Lower lobe of right lung (tissue), 2 donors: ENCODE measurements around the gene AQP6. TPM values are rescaled to one million over a fixed set of nuclear protein-coding genes. Genes with fewer than 3 reads are reported as not detected.

ENCODE experiments used
- ATAC-seq, 2 donors: fragments of 200-7000 bp; cut with Tn5 transposase; one replicate each; pipeline ENCODE4 v1.9.1; 2020 to 2022; ENCODE audit warnings: mild to moderate bottlenecking in 2 of 2, moderate library complexity in 2 of 2
- DNase-seq: peaks from one replicate; pipeline ENCODE4 v3.0.0-alpha.2; 2020
- H3K27ac ChIP-seq: fragments of 200-600 bp; one replicate; pipeline ENCODE4 v1.8.0; 2022
- H3K27me3 ChIP-seq: fragments of 200-600 bp; one replicate; pipeline ENCODE4 v1.8.0; 2022; ENCODE audit warnings: low read depth
- H3K36me3 ChIP-seq: fragments of 200-600 bp; one replicate; pipeline ENCODE4 v1.8.0; 2022; ENCODE audit warnings: mild to moderate bottlenecking
- H3K4me1 ChIP-seq: fragments of 200-600 bp; one replicate; pipeline ENCODE4 v1.8.0; 2022
- H3K4me3 ChIP-seq: fragments of 200-600 bp; one replicate; pipeline ENCODE4 v1.8.0; 2022; ENCODE audit warnings: mild to moderate bottlenecking
- H3K9me3 ChIP-seq: fragments of 200-600 bp; one replicate; pipeline ENCODE4 v1.8.0; 2022
- CTCF ChIP-seq: fragments of 200-600 bp; IDR thresholded peaks from one replicate; pipeline ENCODE4 v1.8.0; 2022; ENCODE audit warnings: antibody characterized with exemption, mild to moderate bottlenecking
- intact Hi-C: fragments of 100-400 bp; cut with DNase I; formaldehyde crosslinking; loops from one replicate; pipeline ENCODE4 v1.11.0; 2022
- total RNA-seq: library from RNA; stranded (reverse); fragmentation: NEBNext Ultra II Directional; extraction: Animal tissue kit (Norgen Biotek cat#: 25700); gene quantifications from one replicate; pipeline ENCODE4 v1.2.1, GENCODE V29; 2021
- donor health status: DM: no; HTN: yes; CAD: no; lungs with severe emphysema.

Gene AQP6
- total RNA-seq, 1 donor from 2014 or later = 0.09 TPM

GRCh38 chr12:50025187-50026059 lies 52.7 kb downstream of the AQP6 start, which contains the start of gene RACGAP1:
RACGAP1 (minus strand) TSS chr12:50025494; CDS start chr12:50016715, 8,779 bp downstream.
- peak; percentile 99 for ATAC-seq
- no peak for TF ChIP-seq CTCF
- no peaks in the 10 kb centered on the region for H3K36me3 ChIP-seq
- peaks cover 10% of the 10 kb centered on the region for H3K4me1 ChIP-seq
- H3K27me3 ChIP-seq = no peaks in the 10 kb centered on the region
- no peaks in the 10 kb centered on the region for H3K9me3 ChIP-seq
- DNase-seq = peak; percentile 95
- peak within 1 kb of the TSS; percentile 66 for H3K27ac ChIP-seq
- peak within 1 kb of the TSS; percentile 79 for H3K4me3 ChIP-seq
- intact Hi-C loops = no loop called here

GRCh38 chr12:50026691-50027090 lies 53.9 kb downstream of the AQP6 start:
- ATAC-seq = no peak

More at GRCh38 chr12:50026691-50027090, 53.9 kb downstream of the AQP6 start:
- no peak overlapping the region for H3K4me3 ChIP-seq
- no peaks in the 10 kb centered on the region for H3K36me3 ChIP-seq
- H3K27me3 ChIP-seq = no peaks in the 10 kb centered on the region
- peaks cover 10% of the 10 kb centered on the region for H3K4me1 ChIP-seq
- no peak for TF ChIP-seq CTCF
- no peaks in the 10 kb centered on the region for H3K9me3 ChIP-seq
- DNase-seq = no peak
- intact Hi-C loops = no loop called here
- H3K27ac ChIP-seq = no peak overlapping the region

Other genes starting within 250 kb of the AQP6 start
- 671 TPM for gene TMBIM6, start 231.4 kb upstream of the AQP6 start, total RNA-seq
- gene NCKAP5L, start 144.5 kb upstream of the AQP6 start, total RNA-seq = 24.5 TPM
- gene BCDIN3D, start 129.8 kb upstream of the AQP6 start, total RNA-seq = 5.1 TPM
- 2.9 TPM for gene FAIM2, start 69.0 kb upstream of the AQP6 start, total RNA-seq
- gene AQP2, start 22.2 kb upstream of the AQP6 start, total RNA-seq = not detected
- 6.4 TPM for gene AQP5, start 11.1 kb upstream of the AQP6 start, total RNA-seq
- 13.7 TPM for gene RACGAP1, start 52.5 kb downstream of the AQP6 start, total RNA-seq
- 1.6 TPM for gene ASIC1, start 84.6 kb downstream of the AQP6 start, total RNA-seq
- 44.2 TPM for gene SMARCD1, start 112.4 kb downstream of the AQP6 start, total RNA-seq
- gene GPD1, start 131.1 kb downstream of the AQP6 start, total RNA-seq = 67.0 TPM
- 68.0 TPM for gene COX14, start 139.3 kb downstream of the AQP6 start, total RNA-seq
- 37.7 TPM for gene CERS5, start 194.4 kb downstream of the AQP6 start, total RNA-seq